Stomach (tissue), 4 donors: ENCODE results near the gene TPMT.

Experiments
- CTCF ChIP-seq, 7 experiments: fragments of 450-650 bp in 4 of 7; fragments of 200-600 bp in 3 of 7; sonication (generic) in 3 of 7; IDR thresholded peaks; one replicate each; pipeline ENCODE4 v1.5.1; 2016 to 2019; ENCODE audit warnings: antibody characterized with exemption in 7 of 7, control low read depth in 2 of 7, mild to moderate bottlenecking in 1 of 7
- POLR2A ChIP-seq, 4 donors: fragments of 450-650 bp; IDR thresholded peaks; one replicate each; pipeline ENCODE4 v1.6.1; 2016; ENCODE audit warnings: antibody characterized with exemption in 4 of 4, control low read depth in 2 of 4, mild to moderate bottlenecking in 1 of 4, moderate library complexity in 1 of 4
- POLR2AphosphoS5 ChIP-seq, 3 donors: sonication (generic); formaldehyde crosslinking; IDR thresholded peaks; one replicate each; pipeline ENCODE4 v1.6.1; 2016; ENCODE audit warnings: antibody characterized with exemption in 3 of 3

DNA sequence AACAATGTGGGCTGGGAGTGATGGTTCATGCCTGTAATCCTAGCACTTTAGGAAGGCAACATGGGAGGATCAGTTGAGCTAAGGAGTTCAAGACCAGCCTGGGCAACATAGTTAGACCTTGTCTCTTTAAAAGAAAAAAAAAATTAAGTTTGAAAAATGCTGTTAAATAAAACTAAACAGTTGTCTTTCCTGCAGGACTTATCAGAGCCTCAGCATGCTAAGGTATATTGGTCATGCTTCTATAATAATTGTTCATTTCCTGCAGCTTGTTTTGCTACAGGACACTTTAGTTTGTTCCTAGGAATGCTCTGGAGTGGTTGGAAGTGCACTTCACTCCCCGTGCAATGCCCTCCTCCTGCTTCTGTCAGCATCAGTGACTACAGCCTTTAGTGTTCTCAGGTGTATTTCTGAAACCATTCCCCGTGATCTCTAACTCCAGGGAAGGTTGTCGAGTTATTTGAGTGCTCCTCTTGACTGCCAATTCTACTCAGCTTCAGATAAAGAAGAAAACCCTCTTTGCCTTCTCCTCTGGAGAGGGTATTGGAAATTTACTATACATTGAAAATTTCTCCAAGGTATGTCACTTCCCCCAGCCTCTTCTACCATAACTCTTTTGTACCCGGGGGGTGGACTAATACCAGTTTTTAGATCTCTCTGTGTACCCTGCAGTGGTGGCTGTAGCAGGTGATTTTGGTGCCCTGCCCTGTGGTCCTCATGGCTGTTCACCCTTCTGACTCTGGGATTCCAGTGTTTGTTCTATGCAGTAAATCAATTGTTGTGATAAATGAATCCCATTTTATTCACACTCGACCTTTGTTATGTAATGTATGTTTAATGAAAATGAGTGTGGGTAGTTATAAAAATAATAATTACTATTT, 66.2 kb downstream of the TPMT start:
- TF ChIP-seq CTCF (IDR thresholded peaks at IDR 0.05), result no peak
- TF ChIP-seq POLR2A (IDR thresholded peaks at IDR 0.05), result no peak
- TF ChIP-seq POLR2AphosphoS5 (IDR thresholded peaks at IDR 0.05), result no peak
